ENCODE measurements around the gene PPP2R5C.
"Not testable (repeated sequence)": the region's sequence is repeated elsewhere in the genome, so short reads cannot be mapped to it uniquely, and the experiment has no call there.

Gene PPP2R5C

GRCh38 chr14:101726295-101726953 is 35.1 kb upstream of the PPP2R5C start:
- no peak for TF ChIP-seq CTCF (IDR thresholded peaks at IDR 0.05; ENCODE audit: insufficient read depth, low read length, poor library complexity, severe bottlenecking)
- no peak for DNase-seq (ENCODE audit: extremely low read depth, insufficient read length)
- Histone ChIP-seq H3K4me3 (replicated peaks; ENCODE audit: low read depth, low read length) (no peak overlapping the region), H3K27me3 (replicated peaks; ENCODE audit: control insufficient read depth, insufficient read depth, low read length) (no peaks in the 10 kb centered on the region), H3K36me3 (ENCODE audit: control insufficient read depth, insufficient read depth, low read length) (no peaks in the 10 kb centered on the region)

- no peaks in the 10 kb centered on the region for H3K27me3 ChIP-seq (replicated peaks; ENCODE audit: control insufficient read depth, insufficient read depth, low read length)
- H3K4me3 ChIP-seq (replicated peaks; ENCODE audit: low read depth, low read length) = no peak overlapping the region
- no peak for DNase-seq (ENCODE audit: extremely low read depth, insufficient read length)
- TF ChIP-seq CTCF (IDR thresholded peaks at IDR 0.05; ENCODE audit: insufficient read depth, low read length, poor library complexity, severe bottlenecking) = no peak
- H3K36me3 ChIP-seq (ENCODE audit: control insufficient read depth, insufficient read depth, low read length) = no peaks in the 10 kb centered on the region
Observed at GRCh38 chr14:101726954-101727302, 34.6 kb upstream of the PPP2R5C start.

- no peak for TF ChIP-seq CTCF (IDR thresholded peaks at IDR 0.05; ENCODE audit: insufficient read depth, low read length, poor library complexity, severe bottlenecking)
Observed at GRCh38 chr14:101727611-101728366, 33.7 kb upstream of the PPP2R5C start.

GRCh38 chr14:101728367-101728742 is 33.2 kb upstream of the PPP2R5C start:
- H3K27me3 ChIP-seq (replicated peaks; ENCODE audit: control insufficient read depth, insufficient read depth, low read length) = no peaks in the 10 kb centered on the region
- no peaks in the 10 kb centered on the region for H3K36me3 ChIP-seq (ENCODE audit: control insufficient read depth, insufficient read depth, low read length)
- no peak for TF ChIP-seq CTCF (IDR thresholded peaks at IDR 0.05; ENCODE audit: insufficient read depth, low read length, poor library complexity, severe bottlenecking)
- no peak overlapping the region for H3K4me3 ChIP-seq (replicated peaks; ENCODE audit: low read depth, low read length)
- DNase-seq (ENCODE audit: extremely low read depth, insufficient read length) = no peak

More at GRCh38 chr14:101727611-101728366, 33.7 kb upstream of the PPP2R5C start:
- no peaks in the 10 kb centered on the region for H3K36me3 ChIP-seq (ENCODE audit: control insufficient read depth, insufficient read depth, low read length)
- H3K4me3 ChIP-seq (replicated peaks; ENCODE audit: low read depth, low read length) = no peak overlapping the region
- no peak for DNase-seq (ENCODE audit: extremely low read depth, insufficient read length)
- H3K27me3 ChIP-seq (replicated peaks; ENCODE audit: control insufficient read depth, insufficient read depth, low read length) = no peaks in the 10 kb centered on the region

GRCh38 chr14:101729382-101729781 is 32.1 kb upstream of the PPP2R5C start:
- H3K4me3 ChIP-seq (replicated peaks; ENCODE audit: low read depth, low read length) = no peak overlapping the region
- TF ChIP-seq CTCF (IDR thresholded peaks at IDR 0.05; ENCODE audit: insufficient read depth, low read length, poor library complexity, severe bottlenecking) = no peak
- DNase-seq (ENCODE audit: extremely low read depth, insufficient read length) = no peak
- H3K36me3 ChIP-seq (ENCODE audit: control insufficient read depth, insufficient read depth, low read length) = no peaks in the 10 kb centered on the region
- H3K27me3 ChIP-seq (replicated peaks; ENCODE audit: control insufficient read depth, insufficient read depth, low read length) = no peaks in the 10 kb centered on the region

GRCh38 chr14:101730157-101730556 is 31.4 kb upstream of the PPP2R5C start:
- not testable (repeated sequence) for DNase-seq (ENCODE audit: extremely low read depth, insufficient read length); H3K4me3 ChIP-seq (replicated peaks; ENCODE audit: low read depth, low read length); H3K36me3 ChIP-seq (ENCODE audit: control insufficient read depth, insufficient read depth, low read length); H3K27me3 ChIP-seq (replicated peaks; ENCODE audit: control insufficient read depth, insufficient read depth, low read length)
